ENCODE measurements around the gene SPINDOC. TPM values are rescaled to one million over a fixed set of nuclear protein-coding genes. Genes with fewer than 3 reads are reported as not detected.

Gene SPINDOC
- total RNA-seq, 1 experiment from 2014 or later: 50.9 TPM

- TF ChIP-seq SP1 (IDR thresholded peaks at IDR 0.05; ENCODE audit: low read depth): no peak
- no peak for TF ChIP-seq ZNF274 (IDR thresholded peaks at IDR 0.05; ENCODE audit: low read depth, low read length)
- no peak for TF ChIP-seq YY1 (IDR thresholded peaks at IDR 0.05; ENCODE audit: extremely low read depth, insufficient replicate concordance, low read depth, low read length)
- no peak for TF ChIP-seq ATF3 (IDR thresholded peaks at IDR 0.05)
- no peak for TF ChIP-seq CTCF (IDR thresholded peaks at IDR 0.05 in 2 of 3, conservative IDR thresholded peaks at IDR 0.05 in 1 of 3; ENCODE audit: borderline replicate concordance in 1 of 3, insufficient read depth in 1 of 3, low read depth in 2 of 3, low read length in 2 of 3)
- no peak for TF ChIP-seq REST (IDR thresholded peaks at IDR 0.05; ENCODE audit: low read depth)
- TF ChIP-seq POLR2AphosphoS5 (IDR thresholded peaks at IDR 0.05; ENCODE audit: low read depth, low read length): no peak
- TF ChIP-seq FOSL1 (IDR thresholded peaks at IDR 0.05; ENCODE audit: low read depth): no peak
- no peak for TF ChIP-seq CEBPB (IDR thresholded peaks at IDR 0.05; ENCODE audit: low read depth)
- no peak for TF ChIP-seq EGR1 (IDR thresholded peaks at IDR 0.05; ENCODE audit: low read depth)
- TF ChIP-seq TCF7L2 (IDR thresholded peaks at IDR 0.05; ENCODE audit: borderline replicate concordance, extremely low read depth, insufficient read depth, insufficient read length): no peak
- no peak for TF ChIP-seq ZFX (IDR thresholded peaks at IDR 0.05)
- TF ChIP-seq ELF1 (IDR thresholded peaks at IDR 0.05; ENCODE audit: borderline replicate concordance, low read depth): no peak
- TF ChIP-seq EZH2phosphoT487 (IDR thresholded peaks at IDR 0.05; ENCODE audit: borderline replicate concordance): no peak
- TF ChIP-seq POLR2A (IDR thresholded peaks at IDR 0.05; ENCODE audit: borderline replicate concordance, extremely low read depth, insufficient read depth, insufficient read length): no peak
- Histone ChIP-seq H3K9ac (ENCODE audit: low read length) (no peak overlapping the region), H3K36me3 (ENCODE audit: control insufficient read depth in 1 of 2, insufficient read depth in 2 of 2, low read length in 2 of 2) (peaks cover 0 to 4% of the 10 kb centered on the region in 2 experiments; a peak in 1 of 4 replicates), H3K9me3 (ENCODE audit: control insufficient read depth in 1 of 2, insufficient read depth in 1 of 2, low read depth in 1 of 2, low read length in 2 of 2) (no peaks in the 10 kb centered on the region), H3K27ac (ENCODE audit: low read depth, low read length) (no peak overlapping the region), H3K4me1 (ENCODE audit: control insufficient read depth in 1 of 2, insufficient read depth in 2 of 2, low read length in 2 of 2) (peaks cover 10 to 19% of the 10 kb centered on the region in 2 experiments; a peak in 3 of 4 replicates), H2AFZ (ENCODE audit: low read depth, low read length, poor library complexity, severe bottlenecking) (no peak overlapping the region), H4K20me1 (ENCODE audit: insufficient read depth) (peaks cover 2% of the 10 kb centered on the region; the same call in 1 of the 2 replicates), H3K27me3 (ENCODE audit: insufficient read depth, low read length) (no peaks in the 10 kb centered on the region), H3K79me2 (ENCODE audit: insufficient read depth, low read length) (peaks cover 31% of the 10 kb centered on the region), H3K9me2 (ENCODE audit: insufficient read depth) (no peaks in the 10 kb centered on the region), H3K4me3 (replicated peaks in 1 of 2; ENCODE audit: low read depth in 1 of 2, low read length in 2 of 2) (no peak overlapping the region), H3K4me2 (ENCODE audit: low read length) (no peak overlapping the region)
- RAD21 ChIA-PET (ENCODE audit: low non-redundant PET in 1 of 2, low total read pairs in 2 of 2, uncharacterized antibody in 2 of 2, unreplicated experiment in 2 of 2): no interaction called here
- ATAC-seq (no peak), DNase-seq (ENCODE audit: low read depth, low spot score) (no peak)
- CTCF ChIA-PET: interaction anchor here (1.2 kb wide), 1 partner anchor 9 kb away, joined by 3 read pairs; no protein-coding TSS in a partner anchor
- BruUV-seq (replicated peaks): no TSS peak
- POLR2A ChIA-PET: interaction anchor here (1.0 to 1.6 kb wide), 3 partner anchors 8 to 27 kb away, joined by 3 to 5 read pairs (median 3); partner anchors contain the start of gene MARK2
- intact Hi-C loops (cut with micrococcal nuclease): no loop called here
Measured at GRCh38 chr11:63811522-63811921, 1.7 kb upstream of the SPINDOC start.
